Uterus (tissue), 2 donors: Measurements from ENCODE around the gene DNAJB5.

ENCODE experiments used
- CTCF ChIP-seq, 4 experiments: fragments of 200-600 bp in 2 of 4; fragments of 450-650 bp in 2 of 4; sonication (generic) in 2 of 4; IDR thresholded peaks; one replicate each; pipeline ENCODE4 v1.5.1; 2016 to 2019; ENCODE audit warnings: antibody characterized with exemption in 4 of 4, mild to moderate bottlenecking in 2 of 4, moderate library complexity in 1 of 4
- POLR2A ChIP-seq, 2 donors: fragments of 450-650 bp; IDR thresholded peaks; one replicate each; pipeline ENCODE4 v1.6.1; 2016; ENCODE audit warnings: antibody characterized with exemption in 2 of 2, mild to moderate bottlenecking in 1 of 2, moderate library complexity in 1 of 2

DNA sequence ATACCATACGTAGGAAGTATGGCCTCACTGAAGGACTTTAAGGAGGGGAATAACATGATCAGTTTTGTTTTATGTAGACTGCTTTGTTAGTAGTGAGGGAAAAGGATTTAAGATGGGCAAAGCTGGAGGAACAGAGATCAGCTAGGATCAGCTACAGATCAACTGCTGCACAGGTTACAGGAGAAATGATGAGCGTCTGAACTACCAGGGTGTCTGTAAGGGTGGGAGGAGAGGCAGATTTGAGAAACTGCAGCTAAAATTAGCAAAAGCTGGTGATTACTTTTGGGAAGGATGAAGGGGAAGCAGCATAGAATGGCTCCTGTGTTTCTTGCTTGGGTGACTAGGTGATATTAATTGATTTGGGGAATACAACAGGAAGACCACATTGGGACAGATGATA, 43.6 kb downstream of the DNAJB5 start:
- no peak for TF ChIP-seq CTCF (IDR thresholded peaks at IDR 0.05)
- TF ChIP-seq POLR2A (IDR thresholded peaks at IDR 0.05): no peak
